HepG2 (cell line): ENCODE results near the gene NVL. TPM values are rescaled to one million over a fixed set of nuclear protein-coding genes. Genes with fewer than 3 reads are reported as not detected.

Experiments
- ATAC-seq: fragments of 200-7000 bp; cut with Tn5 transposase; 3 replicates; pipeline ENCODE4 v1.9.1; 2020; ENCODE audit warnings: mild to moderate bottlenecking, moderate library complexity
- BruUV-seq: library from RNA; stranded (reverse); fragments of 400-500 nt; replicated peaks from 2 replicates; lab custom pipeline; 2021; lab: Mats Ljungman, UMichigan
- CTCF ChIA-PET: fragments of 300-600 bp; formaldehyde crosslinking; extraction: SDS; loops from one replicate; lab custom pipeline; 2021; ENCODE audit warnings: low total read pairs, inconsistent platforms, low intra/inter-chr PET ratio; lab: Yijun Ruan, JAX
- POLR2A ChIA-PET: fragments of 350-600 bp; sonication (Branson Sonifier 250); formaldehyde crosslinking; loops from one replicate; lab custom pipeline; 2020; ENCODE audit warnings: antibody characterized with exemption, inconsistent platforms; lab: Yijun Ruan, JAX
- DNase-seq: peaks from one replicate; pipeline ENCODE4 v3.0.0-alpha.2; 2015; ENCODE audit warnings: low spot score
- FAIRE-seq: peaks from 3 replicates; lab custom pipeline; 2011; peaks lifted over from hg19 to GRCh38; lab: Jason Lieb, UNC
- H2AFZ ChIP-seq: one replicate; pipeline ENCODE4 v1.6.1; 2011; ENCODE audit warnings: low read length, inconsistent platforms
- H3K27ac ChIP-seq: fragments of 300-600 bp; 3 replicates; pipeline ENCODE4 v1.8.0; 2011; ENCODE audit warnings: mixed run types, mild to moderate bottlenecking, mixed read lengths, low read length, inconsistent platforms; ENCODE audit not compliant: insufficient read depth; ENCODE audit errors: extremely low read length
- H3K27me3 ChIP-seq, 2 experiments: fragments of 200-600 bp in 1 of 2; 2 replicates in 1 of 2; 3 replicates in 1 of 2; pipeline versions ENCODE4 v1.6.0 to v1.8.0; 2011; ENCODE audit warnings: low read length in 2 of 2, mild to moderate bottlenecking in 2 of 2, moderate library complexity in 2 of 2, inconsistent platforms in 1 of 2; ENCODE audit not compliant: insufficient read depth in 2 of 2, control insufficient read depth in 1 of 2
- H3K36me3 ChIP-seq, 2 experiments: fragments of 200-600 bp in 1 of 2; replicated peaks in 1 of 2; 2 replicates in 1 of 2; 3 replicates in 1 of 2; pipeline versions ENCODE4 v1.5.1 to v1.8.0; 2011; ENCODE audit warnings: low read length in 2 of 2, inconsistent platforms in 1 of 2; ENCODE audit not compliant: insufficient read depth in 2 of 2, control insufficient read depth in 1 of 2
- H3K4me1 ChIP-seq: 2 replicates; pipeline ENCODE4 v1.5.1; 2012; ENCODE audit warnings: low read length, inconsistent platforms; ENCODE audit not compliant: insufficient read depth
- H3K4me2 ChIP-seq: 2 replicates; pipeline ENCODE4 v1.6.0; 2011; ENCODE audit warnings: low read depth, low read length, inconsistent platforms
- H3K4me3 ChIP-seq, 3 experiments: fragments of 200-600 bp in 1 of 3; sonication (generic), shearing (Covaris generic) in 1 of 3; replicated peaks in 1 of 3; 2 replicates each; pipeline ENCODE4 v1.5.1; 2011 to 2016; ENCODE audit warnings: low read length in 3 of 3, inconsistent platforms in 2 of 3, low read depth in 2 of 3, mild to moderate bottlenecking in 2 of 3, control low read depth in 1 of 3, mixed read lengths in 1 of 3; ENCODE audit not compliant: insufficient read depth in 1 of 3
- H3K79me2 ChIP-seq: one replicate; pipeline ENCODE4 v1.6.1; 2011; ENCODE audit warnings: low read length, inconsistent platforms; ENCODE audit not compliant: insufficient read depth
- H3K9ac ChIP-seq: 2 replicates; pipeline ENCODE4 v1.6.0; 2011; ENCODE audit warnings: mild to moderate bottlenecking, low read depth, low read length, inconsistent platforms; ENCODE audit not compliant: insufficient read depth
- H3K9me3 ChIP-seq: 2 replicates; pipeline ENCODE4 v1.5.1; 2012; ENCODE audit warnings: mild to moderate bottlenecking, low read length
- H4K20me1 ChIP-seq: 2 replicates; pipeline ENCODE4 v1.6.0; 2011; ENCODE audit warnings: inconsistent platforms, mild to moderate bottlenecking, low read length, moderate library complexity; ENCODE audit not compliant: insufficient read depth
- GATA4 ChIP-seq: sonication (generic); IDR thresholded peaks from 2 replicates; pipeline ENCODE4 v1.6.1; 2016; ENCODE audit warnings: antibody characterized with exemption, low read depth, borderline replicate concordance
- GATAD1 ChIP-seq: IDR thresholded peaks from 2 replicates; pipeline ENCODE4 v1.6.1; 2016; ENCODE audit warnings: missing genetic modification reagents, missing compliant biosample characterization
- GMEB2 ChIP-seq: IDR thresholded peaks from 2 replicates; pipeline ENCODE4 v1.6.1; 2016; ENCODE audit warnings: missing biosample characterization, missing genetic modification reagents, low read depth
- PITX1 ChIP-seq: sonication (generic); formaldehyde crosslinking; IDR thresholded peaks from 2 replicates; pipeline ENCODE4 v1.5.1; 2020; ENCODE audit warnings: mild to moderate bottlenecking, missing genetic modification reagents
- SIX1 ChIP-seq: sonication (generic); formaldehyde crosslinking; IDR thresholded peaks from 2 replicates; pipeline ENCODE4 v1.4.0; 2020; ENCODE audit warnings: missing genetic modification reagents, borderline replicate concordance
- STAT5B ChIP-seq: sonication (generic); formaldehyde crosslinking; IDR thresholded peaks from 2 replicates; pipeline ENCODE4 v1.4.0; 2020; ENCODE audit warnings: missing genetic modification reagents
- TERF1 ChIP-seq: sonication (generic); formaldehyde crosslinking; IDR thresholded peaks from 2 replicates; pipeline ENCODE4 v1.8.0; 2022; ENCODE audit warnings: mild to moderate bottlenecking, missing genetic modification reagents, moderate library complexity
- ZBTB38 ChIP-seq: sonication (generic); formaldehyde crosslinking; IDR thresholded peaks from 2 replicates; pipeline ENCODE4 v1.5.1; 2020; ENCODE audit warnings: mild to moderate bottlenecking, missing genetic modification reagents
- ZNF367 ChIP-seq: sonication (generic); formaldehyde crosslinking; IDR thresholded peaks from 2 replicates; pipeline ENCODE4 v1.4.0; 2020; ENCODE audit warnings: missing genetic modification reagents, borderline replicate concordance
- ZNF670 ChIP-seq: sonication (generic); formaldehyde crosslinking; IDR thresholded peaks from 2 replicates; pipeline ENCODE4 v1.8.0; 2022; ENCODE audit warnings: mild to moderate bottlenecking, missing genetic modification reagents, borderline replicate concordance
- ZNF790 ChIP-seq: sonication (generic); formaldehyde crosslinking; IDR thresholded peaks from 2 replicates; pipeline ENCODE4 v1.8.0; 2022; ENCODE audit warnings: missing genetic modification reagents, mild to moderate bottlenecking, borderline replicate concordance
- WGBS: methylation state at CpG from one replicate; pipeline ENCODE4 v1.1.6; 2017; ENCODE audit warnings: low lambda C conversion rate; 5-methylcytosine and 5-hydroxymethylcytosine counted together
- in situ Hi-C: cut with HindIII; loops from 2 replicates; pipeline ENCODE4 v1.10.0; 2017; ENCODE audit warnings: low pct_unique_long_range_greater_than_20kb; ENCODE audit not compliant: extremely low pct_ligation_motif_present
- intact Hi-C: fragments of 100-400 bp; cut with micrococcal nuclease; formaldehyde crosslinking; loops from one replicate; pipeline ENCODE4 v1.10.0; 2022; ENCODE audit not compliant: unreplicated experiment
- polyA plus RNA-seq, 8 experiments: library from polyadenylated mRNA; depleted of rRNA in 3 of 8; stranded (reverse) in 7 of 8; unstranded in 1 of 8; fragments of >200 nt; fragmentation: Illumina TruSeq in 4 of 8; extraction: Trizol in 4 of 8; gene quantifications; 2 replicates each; pipeline versions ENCODE4 v1.2.1 to v1.2.3, GENCODE V29; 2011 to 2016; ENCODE audit warnings: low read depth in 4 of 8, missing spikeins in 1 of 8, mixed read lengths in 1 of 8; ENCODE audit not compliant: insufficient read depth in 1 of 8
- total RNA-seq, 5 experiments: library from RNA; depleted of rRNA; stranded (reverse); fragments of >200 nt; fragmentation: Illumina TruSeq; extraction: Trizol; gene quantifications; 2 replicates each; pipeline ENCODE4 v1.2.3, GENCODE V29; 2016; ENCODE audit warnings: low read depth in 1 of 5

The NVL gene
- total and polyA plus RNA-seq, 2 of the 13 experiments (the other 11 are each of a cell fraction or from before 2014, with no cell fraction given), result 8.3 to 21.0 TPM

GRCh38 chr1:224321706-224322105 is 8.3 kb downstream of the NVL start (continued):
- TF ChIP-seq GATAD1 (CRISPR knock-in tag) (no peak), TERF1 (CRISPR knock-in tag) (no peak), ZNF367 (CRISPR knock-in tag) (no peak), GMEB2 (CRISPR knock-in tag) (no peak), SIX1 (CRISPR knock-in tag) (no peak), ZNF670 (CRISPR knock-in tag) (no peak), GATA4 (no peak), PITX1 (no peak)

- peaks cover 0 to 34% of the 10 kb centered on the region in 2 experiments; a peak in 4 of 5 replicates for H3K36me3 ChIP-seq
- TSS peak; percentile 26 for BruUV-seq
These were observed 12.5 kb downstream of the NVL start for GRCh38 chr1:224317383-224318045.

More at GRCh38 chr1:224317383-224318045, 12.5 kb downstream of the NVL start:
- Histone ChIP-seq H3K9me3 (no peaks in the 10 kb centered on the region), H3K27ac (no peak overlapping the region), H3K9ac (no peak overlapping the region), H3K4me3 (no peak overlapping the region), H3K79me2 (no peaks in the 10 kb centered on the region), H3K4me2 (no peak overlapping the region), H2AFZ (no peak overlapping the region), H3K27me3 (no peaks in the 10 kb centered on the region), H3K4me1 (no peaks in the 10 kb centered on the region), H4K20me1 (no peaks in the 10 kb centered on the region)
- in situ Hi-C loops, result no loop called here
- intact Hi-C loops, result no loop called here
- no peak for FAIRE-seq
- ChIA-PET CTCF (no interaction called here), POLR2A (no interaction called here)
- 96% methylated on average over 4 of the region's 4 CpGs for WGBS
- DNase-seq, result no peak
- TF ChIP-seq ZBTB38 (CRISPR knock-in tag) (no peak), STAT5B (no peak), ZNF790 (no peak)
- ATAC-seq, result no peak
